ENCODE measurements around the gene C1orf216. TPM values are rescaled to one million over a fixed set of nuclear protein-coding genes. Genes with fewer than 3 reads are reported as not detected.

The C1orf216 gene
- total RNA-seq, 4 donors from 2014 or later: 23.6 to 35.4 (median 25.2) TPM

- Histone ChIP-seq H3K9me3 (no peaks in the 10 kb centered on the region), H3K4me1 (no peaks in the 10 kb centered on the region), H3K27ac (no peak overlapping the region), H3K4me3 (no peak overlapping the region), H3K27me3 (no peaks in the 10 kb centered on the region), H3K36me3 (no peaks in the 10 kb centered on the region)
- WGBS, 2 donors (ENCODE audit: low coverage in 1 of 2): 76 to 81% methylated on average over 4 of the region's 4 CpGs
- ATAC-seq: no peak
- TF ChIP-seq POLR2A (IDR thresholded peaks at IDR 0.05) (no peak), POLR2AphosphoS5 (IDR thresholded peaks at IDR 0.05) (no peak), CTCF (IDR thresholded peaks at IDR 0.05) (no peak), EP300 (IDR thresholded peaks at IDR 0.05) (no peak)
Observed at GRCh38 chr1:35753626-35754260, 35.1 kb upstream of the C1orf216 start.

GRCh38 chr1:35748326-35748725 lies 29.6 kb upstream of the C1orf216 start:
- no peak overlapping the region for H3K27ac ChIP-seq
- no peaks in the 10 kb centered on the region for H3K36me3 ChIP-seq
- 54 to 72% methylated on average over 3 of the region's 3 CpGs for WGBS, 2 donors (ENCODE audit: low coverage in 1 of 2)
- TF ChIP-seq CTCF (IDR thresholded peaks at IDR 0.05) (no peak), POLR2AphosphoS5 (IDR thresholded peaks at IDR 0.05) (no peak), EP300 (IDR thresholded peaks at IDR 0.05) (no peak), POLR2A (IDR thresholded peaks at IDR 0.05) (no peak)
- H3K4me3 ChIP-seq: no peak overlapping the region
- no peak for ATAC-seq
- no peaks in the 10 kb centered on the region for H3K27me3 ChIP-seq
- no peaks in the 10 kb centered on the region for H3K9me3 ChIP-seq
- no peaks in the 10 kb centered on the region for H3K4me1 ChIP-seq

GRCh38 chr1:35745124-35745730 lies 26.5 kb upstream of the C1orf216 start:
- Histone ChIP-seq H3K9me3 (no peaks in the 10 kb centered on the region), H3K36me3 (no peaks in the 10 kb centered on the region), H3K4me1 (no peaks in the 10 kb centered on the region), H3K4me3 (no peak overlapping the region), H3K27me3 (no peaks in the 10 kb centered on the region), H3K27ac (no peak overlapping the region)
- no peak for TF ChIP-seq CTCF (IDR thresholded peaks at IDR 0.05)
- TF ChIP-seq EP300 (IDR thresholded peaks at IDR 0.05): no peak
- TF ChIP-seq POLR2AphosphoS5 (IDR thresholded peaks at IDR 0.05): no peak
- TF ChIP-seq POLR2A (IDR thresholded peaks at IDR 0.05): no peak
- 86 to 89% methylated on average over 1 of the region's 1 CpG for WGBS, 2 donors (ENCODE audit: low coverage in 1 of 2)
- ATAC-seq: no peak

GRCh38 chr1:35737120-35737519 lies 18.4 kb upstream of the C1orf216 start:
- Histone ChIP-seq H3K27ac (no peak overlapping the region), H3K4me3 (no peak overlapping the region), H3K4me1 (no peaks in the 10 kb centered on the region), H3K9me3 (no peaks in the 10 kb centered on the region), H3K27me3 (no peaks in the 10 kb centered on the region), H3K36me3 (no peaks in the 10 kb centered on the region)
- ATAC-seq: no peak
- 93 to 100% methylated on average over 1 of the region's 1 CpG for WGBS, 2 donors (ENCODE audit: low coverage in 1 of 2)
- TF ChIP-seq EP300 (IDR thresholded peaks at IDR 0.05): no peak
- TF ChIP-seq POLR2A (IDR thresholded peaks at IDR 0.05): no peak
- TF ChIP-seq POLR2AphosphoS5 (IDR thresholded peaks at IDR 0.05): no peak
- TF ChIP-seq CTCF (IDR thresholded peaks at IDR 0.05): no peak
